ENCODE measurements around the gene TBL1XR1. TPM values are rescaled to one million over a fixed set of nuclear protein-coding genes. Genes with fewer than 3 reads are reported as not detected.
A peak's percentile ranks its signal among the peaks of the same experiment; 100 is the strongest.

Gene TBL1XR1
- total RNA-seq, 1 donor from 2014 or later = 243 TPM

- H3K36me3 Mint-ChIP-seq = peaks cover 17% of the 10 kb centered on the region
- H3K9me3 Mint-ChIP-seq = peaks cover 14% of the 10 kb centered on the region
- H3K4me3 Mint-ChIP-seq = no peak overlapping the region
Measured at GRCh38 chr3:177158461-177158860, 38.8 kb downstream of the TBL1XR1 start.

GRCh38 chr3:177157492-177157891 is 39.8 kb downstream of the TBL1XR1 start:
- peaks cover 6% of the 10 kb centered on the region for H3K4me1 Mint-ChIP-seq

More at GRCh38 chr3:177158461-177158860, 38.8 kb downstream of the TBL1XR1 start:
- peak overlapping the region; percentile 39 for H3K27ac Mint-ChIP-seq
- DNase-seq (ENCODE audit: low spot score in 2 of 2, unreplicated experiment in 2 of 2) = no peak
- H3K27me3 Mint-ChIP-seq (ENCODE audit: low read depth) = no peaks in the 10 kb centered on the region
- no peak for TF ChIP-seq CTCF (IDR thresholded peaks at IDR 0.05; ENCODE audit: unreplicated experiment)
- H3K4me1 Mint-ChIP-seq = peaks cover 6% of the 10 kb centered on the region

GRCh38 chr3:177154733-177155132 is 42.5 kb downstream of the TBL1XR1 start:
- Mint-ChIP-seq H3K4me1 (peaks cover 28% of the 10 kb centered on the region), H3K9me3 (peaks cover 4% of the 10 kb centered on the region), H3K27me3 (ENCODE audit: low read depth) (no peaks in the 10 kb centered on the region), H3K4me3 (no peak overlapping the region), H3K36me3 (peaks cover 3% of the 10 kb centered on the region), H3K27ac (peak overlapping the region; percentile 45)
- no peak for TF ChIP-seq CTCF (IDR thresholded peaks at IDR 0.05; ENCODE audit: unreplicated experiment)
- DNase-seq (ENCODE audit: low spot score in 2 of 2, unreplicated experiment in 2 of 2) = no peak

More at GRCh38 chr3:177157492-177157891, 39.8 kb downstream of the TBL1XR1 start:
- H3K27ac Mint-ChIP-seq = no peak overlapping the region
- no peak for DNase-seq (ENCODE audit: low spot score in 2 of 2, unreplicated experiment in 2 of 2)
- H3K36me3 Mint-ChIP-seq = peaks cover 17% of the 10 kb centered on the region
- H3K9me3 Mint-ChIP-seq = peaks cover 12% of the 10 kb centered on the region
- no peaks in the 10 kb centered on the region for H3K27me3 Mint-ChIP-seq (ENCODE audit: low read depth)
- no peak for TF ChIP-seq CTCF (IDR thresholded peaks at IDR 0.05; ENCODE audit: unreplicated experiment)
- H3K4me3 Mint-ChIP-seq = no peak overlapping the region

- DNase-seq (ENCODE audit: low spot score in 2 of 2, unreplicated experiment in 2 of 2) = no peak
- Mint-ChIP-seq H3K36me3 (peaks cover 2% of the 10 kb centered on the region), H3K4me1 (peaks cover 44% of the 10 kb centered on the region), H3K27ac (peak overlapping the region; percentile 92), H3K27me3 (ENCODE audit: low read depth) (no peaks in the 10 kb centered on the region), H3K9me3 (no peaks in the 10 kb centered on the region), H3K4me3 (no peak overlapping the region)
- no peak for TF ChIP-seq CTCF (IDR thresholded peaks at IDR 0.05; ENCODE audit: unreplicated experiment)
Measured at GRCh38 chr3:177150970-177151627, 46.2 kb downstream of the TBL1XR1 start.

- no peaks in the 10 kb centered on the region for H3K9me3 Mint-ChIP-seq
- peak overlapping the region; percentile 92 for H3K27ac Mint-ChIP-seq
- TF ChIP-seq CTCF (IDR thresholded peaks at IDR 0.05; ENCODE audit: unreplicated experiment) = no peak
- DNase-seq (ENCODE audit: low spot score in 2 of 2, unreplicated experiment in 2 of 2) = no peak
- H3K4me3 Mint-ChIP-seq = no peak overlapping the region
- peaks cover 52% of the 10 kb centered on the region for H3K4me1 Mint-ChIP-seq
- no peaks in the 10 kb centered on the region for H3K27me3 Mint-ChIP-seq (ENCODE audit: low read depth)
- peaks cover 2% of the 10 kb centered on the region for H3K36me3 Mint-ChIP-seq
Measured at GRCh38 chr3:177150218-177150916, 46.9 kb downstream of the TBL1XR1 start.

Data from mesothelial cell of epicardium (in vitro differentiated cells).